Measurements from ENCODE around the gene CTAGE9.

GRCh38 chr6:131673184-131673583 is 37.6 kb downstream of the CTAGE9 start:
- TF ChIP-seq POLR2A (IDR thresholded peaks at IDR 0.05) = no peak
- no peak for TF ChIP-seq CTCF (IDR thresholded peaks at IDR 0.05)

All from thyroid gland (tissue), 4 donors.